Esophagus squamous epithelium (tissue), 4 donors: ENCODE measurements around the gene GALNT16.

Experiments used
- CTCF ChIP-seq, 6 experiments: fragments of 450-650 bp in 4 of 6; fragments of 200-600 bp in 2 of 6; sonication (generic) in 2 of 6; IDR thresholded peaks; one replicate each; pipeline ENCODE4 v1.5.1; 2016 to 2019; ENCODE audit warnings: antibody characterized with exemption in 6 of 6, mild to moderate bottlenecking in 4 of 6, moderate library complexity in 4 of 6
- POLR2A ChIP-seq, 4 donors: fragments of 450-650 bp; IDR thresholded peaks; one replicate each; pipeline ENCODE4 v1.6.1; 2017; ENCODE audit warnings: antibody characterized with exemption in 4 of 4, mild to moderate bottlenecking in 4 of 4, moderate library complexity in 3 of 4

GRCh38 chr14:69291396-69291795 is 31.4 kb downstream of the GALNT16 start:
- TF ChIP-seq POLR2A (IDR thresholded peaks at IDR 0.05) (no peak), CTCF (IDR thresholded peaks at IDR 0.05) (no peak)
